Neural progenitor cell (in vitro differentiated cells): ENCODE results near the gene PCDH9. TPM values are rescaled to one million over a fixed set of nuclear protein-coding genes. Genes with fewer than 3 reads are reported as not detected.
A peak's percentile ranks its signal among the peaks of the same experiment; 100 is the strongest.

ENCODE experiments used
- DNase-seq: peaks from one replicate; pipeline ENCODE4 v3.0.0-alpha.2; 2016; ENCODE audit warnings: low spot score
- H2AFZ ChIP-seq: fragments of 200-600 bp; sonication (generic); replicated peaks from 2 replicates; pipeline ENCODE4 v1.6.1; 2016; ENCODE audit warnings: antibody characterized with exemption
- H3F3A ChIP-seq: fragments of 200-600 bp; sonication (generic); 2 replicates; pipeline ENCODE4 v1.6.1; 2016; ENCODE audit warnings: antibody characterized with exemption, low read depth
- H3K27ac ChIP-seq: fragments of 200-600 bp; sonication (generic); 2 replicates; pipeline ENCODE4 v1.5.1; 2016; ENCODE audit warnings: mild to moderate bottlenecking
- H3K27me3 ChIP-seq: fragments of 200-600 bp; sonication (generic); 2 replicates; pipeline ENCODE4 v1.6.1; 2016; ENCODE audit warnings: mild to moderate bottlenecking, moderate library complexity
- H3K36me3 ChIP-seq: fragments of 200-600 bp; sonication (generic); 2 replicates; pipeline ENCODE4 v1.5.1; 2016
- H3K4me1 ChIP-seq: fragments of 200-600 bp; sonication (generic); 2 replicates; pipeline ENCODE4 v1.6.1; 2016; ENCODE audit warnings: mixed run types
- H3K4me2 ChIP-seq: fragments of 200-600 bp; sonication (generic); 2 replicates; pipeline ENCODE4 v1.6.1; 2016
- H3K4me3 ChIP-seq: fragments of 200-600 bp; sonication (generic); 2 replicates; pipeline ENCODE4 v1.5.1; 2016
- H3K79me2 ChIP-seq: fragments of 200-600 bp; sonication (generic); 2 replicates; pipeline ENCODE4 v1.6.1; 2016; ENCODE audit warnings: low read depth
- H3K9ac ChIP-seq: fragments of 200-600 bp; sonication (generic); 2 replicates; pipeline ENCODE4 v1.6.1; 2016
- H3K9me3 ChIP-seq: fragments of 200-600 bp; sonication (generic); 2 replicates; pipeline ENCODE4 v1.5.1; 2016; ENCODE audit warnings: low read depth
- H4K20me1 ChIP-seq: fragments of 200-600 bp; sonication (generic); 2 replicates; pipeline ENCODE4 v1.6.1; 2016; ENCODE audit warnings: low read depth
- H3K27ac Mint-ChIP-seq: 3 replicates; pipeline ENCODE4 v1.8.0; 2021; ENCODE audit warnings: mixed read lengths
- H3K27me3 Mint-ChIP-seq: 2 replicates; pipeline ENCODE4 v1.8.0; 2022; ENCODE audit warnings: low read depth, mild to moderate bottlenecking, inconsistent platforms, moderate library complexity, mixed read lengths; ENCODE audit not compliant: insufficient read depth
- H3K36me3 Mint-ChIP-seq: 3 replicates; pipeline ENCODE4 v1.8.0; 2021; ENCODE audit warnings: mixed read lengths
- H3K4me1 Mint-ChIP-seq: 3 replicates; pipeline ENCODE4 v1.8.0; 2021; ENCODE audit warnings: mixed read lengths
- H3K4me3 Mint-ChIP-seq: 3 replicates; pipeline ENCODE4 v1.8.0; 2021; ENCODE audit warnings: mild to moderate bottlenecking, moderate library complexity, mixed read lengths
- H3K9me3 Mint-ChIP-seq: 3 replicates; pipeline ENCODE4 v1.8.0; 2020; ENCODE audit warnings: mixed read lengths
- CTCF ChIP-seq: fragments of 200-600 bp; sonication (generic); IDR thresholded peaks from 2 replicates; pipeline ENCODE4 v1.5.1; 2017; ENCODE audit warnings: antibody characterized with exemption, mild to moderate bottlenecking
- EZH2 ChIP-seq: fragments of 200-600 bp; sonication (generic); IDR thresholded peaks from 2 replicates; pipeline ENCODE4 v1.6.1; 2017; ENCODE audit warnings: antibody characterized with exemption, mild to moderate bottlenecking, moderate library complexity
- EZH2phosphoT487 ChIP-seq: fragments of 200-600 bp; sonication (generic); IDR thresholded peaks from 2 replicates; pipeline ENCODE4 v1.6.1; 2017; ENCODE audit warnings: antibody characterized with exemption
- total RNA-seq: library from RNA; depleted of rRNA; stranded (reverse); fragments of >200 nt; gene quantifications from 2 replicates; pipeline ENCODE4 v1.2.3, GENCODE V29; 2015; ENCODE audit warnings: low replicate concordance

PCDH9 gene
- total RNA-seq, 1 donor from 2014 or later: 0.24 TPM

- H3F3A ChIP-seq: no peaks in the 10 kb centered on the region
- H4K20me1 ChIP-seq: no peaks in the 10 kb centered on the region
- peak overlapping the region; percentile 3 for H3K27ac Mint-ChIP-seq
- H3K4me1 ChIP-seq: no peaks in the 10 kb centered on the region
- H3K4me3 Mint-ChIP-seq: no peak overlapping the region
- no peak overlapping the region for H3K9ac ChIP-seq
- H3K36me3 ChIP-seq: no peaks in the 10 kb centered on the region
- H3K4me2 ChIP-seq: no peak overlapping the region
- no peak overlapping the region for H3K4me3 ChIP-seq
- TF ChIP-seq EZH2phosphoT487: no peak
- no peak for TF ChIP-seq CTCF
- no peak for TF ChIP-seq EZH2
- no peak overlapping the region for H2AFZ ChIP-seq
- H3K36me3 Mint-ChIP-seq: no peaks in the 10 kb centered on the region
- peaks cover 2% of the 10 kb centered on the region for H3K27me3 Mint-ChIP-seq
- no peaks in the 10 kb centered on the region for H3K27me3 ChIP-seq
- H3K79me2 ChIP-seq: no peaks in the 10 kb centered on the region
- H3K27ac ChIP-seq: no peak overlapping the region
- no peaks in the 10 kb centered on the region for H3K9me3 Mint-ChIP-seq
- no peak for DNase-seq
- H3K4me1 Mint-ChIP-seq: no peaks in the 10 kb centered on the region
- no peaks in the 10 kb centered on the region for H3K9me3 ChIP-seq
These were observed 513.6 kb downstream of the PCDH9 start for GRCh38 chr13:66716538-66716937.

DNA sequence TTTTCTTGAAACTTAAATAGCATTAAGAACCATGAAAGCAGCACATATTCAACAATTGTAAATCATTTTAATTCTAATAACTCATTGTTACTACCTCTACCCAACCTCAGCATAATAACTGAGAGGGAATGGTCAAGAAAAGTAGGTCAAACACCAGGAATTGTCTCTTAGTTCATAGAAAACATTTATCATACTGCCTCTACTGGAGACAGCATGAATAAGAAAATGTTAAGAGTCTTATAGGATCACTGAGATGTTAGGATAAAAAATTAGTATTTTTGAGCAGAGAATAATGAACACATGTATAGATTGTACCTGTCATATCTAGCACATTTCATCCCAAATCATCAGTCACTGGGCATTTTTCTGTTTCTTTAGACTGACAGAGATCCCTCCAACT is 515.3 kb downstream of the PCDH9 start:
- no peaks in the 10 kb centered on the region for H3K4me1 Mint-ChIP-seq
- no peaks in the 10 kb centered on the region for H3K36me3 Mint-ChIP-seq
- H3K9me3 ChIP-seq: no peaks in the 10 kb centered on the region
- H3K4me3 Mint-ChIP-seq: no peak overlapping the region
- H3K27me3 Mint-ChIP-seq: peaks cover 2% of the 10 kb centered on the region
- TF ChIP-seq EZH2phosphoT487 (no peak), EZH2 (no peak), CTCF (peak; percentile 11)
- no peak overlapping the region for H3K4me3 ChIP-seq
- no peaks in the 10 kb centered on the region for H3K9me3 Mint-ChIP-seq
- H3F3A ChIP-seq: no peaks in the 10 kb centered on the region
- H3K4me1 ChIP-seq: no peaks in the 10 kb centered on the region
- no peak overlapping the region for H2AFZ ChIP-seq
- no peaks in the 10 kb centered on the region for H3K79me2 ChIP-seq
- no peak overlapping the region for H3K4me2 ChIP-seq
- H3K27ac Mint-ChIP-seq: no peak overlapping the region
- no peaks in the 10 kb centered on the region for H3K27me3 ChIP-seq
- no peak overlapping the region for H3K27ac ChIP-seq
- DNase-seq: no peak
- H3K36me3 ChIP-seq: no peaks in the 10 kb centered on the region
- H4K20me1 ChIP-seq: no peaks in the 10 kb centered on the region
- no peak overlapping the region for H3K9ac ChIP-seq

- Histone ChIP-seq H3K79me2 (no peaks in the 10 kb centered on the region), H3K36me3 (no peaks in the 10 kb centered on the region), H3K9ac (no peak overlapping the region), H2AFZ (no peak overlapping the region), H3K9me3 (no peaks in the 10 kb centered on the region), H3K27me3 (no peaks in the 10 kb centered on the region), H3K27ac (no peak overlapping the region), H3K4me3 (no peak overlapping the region), H3F3A (no peaks in the 10 kb centered on the region), H4K20me1 (no peaks in the 10 kb centered on the region), H3K4me2 (no peak overlapping the region), H3K4me1 (peaks cover 7% of the 10 kb centered on the region)
- Mint-ChIP-seq H3K4me3 (no peak overlapping the region), H3K4me1 (peaks cover 7% of the 10 kb centered on the region), H3K36me3 (no peaks in the 10 kb centered on the region), H3K27ac (no peak overlapping the region), H3K27me3 (no peaks in the 10 kb centered on the region), H3K9me3 (no peaks in the 10 kb centered on the region)
- TF ChIP-seq EZH2phosphoT487 (no peak), CTCF (no peak), EZH2 (no peak)
- DNase-seq: no peak
These were observed 526.0 kb downstream of the PCDH9 start for GRCh38 chr13:66704110-66704509.

GRCh38 chr13:66703597-66703996 is 526.5 kb downstream of the PCDH9 start:
- no peaks in the 10 kb centered on the region for H3K9me3 ChIP-seq
- no peak for DNase-seq
- H3F3A ChIP-seq: no peaks in the 10 kb centered on the region
- no peaks in the 10 kb centered on the region for H3K9me3 Mint-ChIP-seq
- H3K4me3 Mint-ChIP-seq: no peak overlapping the region
- no peaks in the 10 kb centered on the region for H3K36me3 Mint-ChIP-seq
- H3K4me1 Mint-ChIP-seq: peaks cover 7% of the 10 kb centered on the region
- H2AFZ ChIP-seq: no peak overlapping the region
- no peak overlapping the region for H3K4me3 ChIP-seq
- H3K79me2 ChIP-seq: no peaks in the 10 kb centered on the region
- TF ChIP-seq CTCF: no peak
- no peak for TF ChIP-seq EZH2
- TF ChIP-seq EZH2phosphoT487: no peak
- peaks cover 7% of the 10 kb centered on the region for H3K4me1 ChIP-seq
- no peak overlapping the region for H3K27ac ChIP-seq
- no peak overlapping the region for H3K4me2 ChIP-seq
- H4K20me1 ChIP-seq: no peaks in the 10 kb centered on the region
- no peaks in the 10 kb centered on the region for H3K27me3 ChIP-seq
- no peaks in the 10 kb centered on the region for H3K36me3 ChIP-seq
- no peak overlapping the region for H3K9ac ChIP-seq
- no peaks in the 10 kb centered on the region for H3K27me3 Mint-ChIP-seq
- no peak overlapping the region for H3K27ac Mint-ChIP-seq
